Measurements from ENCODE around the gene PAXX.

GRCh38 chr9:136974817-136975535 is 17.2 kb upstream of the PAXX start:
- TF ChIP-seq CTCF (IDR thresholded peaks at IDR 0.05) (no peak), POLR2A (IDR thresholded peaks at IDR 0.05) (no peak)

All from body of pancreas (tissue), 4 donors.